ENCODE data around the gene ZBTB16.

GRCh38 chr11:114070464-114071139, 11.1 kb downstream of the ZBTB16 start:
- TF ChIP-seq CTCF (IDR thresholded peaks at IDR 0.05), result no peak
- TF ChIP-seq POLR2A (IDR thresholded peaks at IDR 0.05), result no peak

Data from heart left ventricle (tissue), 13 donors.